Posterior cingulate gyrus (tissue), 11 donors: ENCODE measurements around the gene TOP3A.
A peak's percentile ranks its signal among the peaks of the same experiment; 100 is the strongest.
"Not testable (repeated sequence)": the region's sequence is repeated elsewhere in the genome, so short reads cannot be mapped to it uniquely, and the experiment has no call there.

ENCODE experiments used
- DNase-seq, 10 donors: peaks; one replicate each; pipeline versions ENCODE4 v3.0.0 to v3.0.0-alpha.2; 2020 to 2021; ENCODE audit warnings: mixed read lengths in 3 of 10
- intact Hi-C: fragments of 100-400 bp; cut with DNase I; formaldehyde crosslinking; loops from one replicate; pipeline ENCODE4 v1.15.1; 2023

The TOP3A gene

DNA sequence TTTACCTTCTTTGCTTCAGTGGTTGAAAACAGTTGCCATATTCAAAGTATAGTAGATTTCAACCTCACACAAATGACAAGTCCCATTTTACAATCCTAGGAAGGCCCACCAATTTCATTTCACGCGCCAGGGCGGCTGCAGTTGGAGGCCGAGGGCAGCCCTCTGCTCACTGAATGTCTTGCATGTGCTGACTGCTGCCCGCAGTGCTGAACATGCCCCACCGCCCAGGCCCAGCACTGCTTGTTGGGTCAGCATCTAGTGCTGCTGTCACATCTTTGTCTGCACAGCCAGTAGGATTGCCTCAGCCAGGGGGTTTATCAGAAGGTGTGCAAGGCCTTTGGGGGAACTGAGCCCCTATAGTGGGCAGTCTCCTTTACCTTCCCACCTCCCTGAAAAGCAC lies 11.8 kb upstream of the TOP3A start:
- intact Hi-C loops, result no loop called here
- peak in 1 of 10 donors; percentile 69 for DNase-seq

DNA sequence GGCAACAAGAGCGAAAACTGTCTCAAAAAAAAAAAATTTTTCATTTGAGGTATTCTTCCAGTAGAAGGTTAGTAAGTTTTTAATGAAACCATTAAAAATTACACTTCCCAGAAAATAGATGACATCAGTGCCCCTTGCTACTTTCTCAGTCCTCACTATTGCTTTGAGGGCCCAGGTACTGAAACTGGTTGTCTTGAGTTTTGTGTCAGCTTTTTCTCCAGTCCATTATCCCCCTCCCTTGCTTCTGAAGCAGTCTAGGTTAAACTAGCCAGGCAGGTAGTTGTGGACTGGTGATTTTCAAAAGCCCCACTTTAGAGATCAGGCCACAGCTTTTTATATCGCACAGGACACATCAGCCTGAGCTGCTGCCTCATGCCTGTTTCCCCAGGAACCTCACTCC lies 11.2 kb upstream of the TOP3A start:
- intact Hi-C loops, result no loop called here
- peak in 1 of 10 donors; percentile 2 for DNase-seq

DNA sequence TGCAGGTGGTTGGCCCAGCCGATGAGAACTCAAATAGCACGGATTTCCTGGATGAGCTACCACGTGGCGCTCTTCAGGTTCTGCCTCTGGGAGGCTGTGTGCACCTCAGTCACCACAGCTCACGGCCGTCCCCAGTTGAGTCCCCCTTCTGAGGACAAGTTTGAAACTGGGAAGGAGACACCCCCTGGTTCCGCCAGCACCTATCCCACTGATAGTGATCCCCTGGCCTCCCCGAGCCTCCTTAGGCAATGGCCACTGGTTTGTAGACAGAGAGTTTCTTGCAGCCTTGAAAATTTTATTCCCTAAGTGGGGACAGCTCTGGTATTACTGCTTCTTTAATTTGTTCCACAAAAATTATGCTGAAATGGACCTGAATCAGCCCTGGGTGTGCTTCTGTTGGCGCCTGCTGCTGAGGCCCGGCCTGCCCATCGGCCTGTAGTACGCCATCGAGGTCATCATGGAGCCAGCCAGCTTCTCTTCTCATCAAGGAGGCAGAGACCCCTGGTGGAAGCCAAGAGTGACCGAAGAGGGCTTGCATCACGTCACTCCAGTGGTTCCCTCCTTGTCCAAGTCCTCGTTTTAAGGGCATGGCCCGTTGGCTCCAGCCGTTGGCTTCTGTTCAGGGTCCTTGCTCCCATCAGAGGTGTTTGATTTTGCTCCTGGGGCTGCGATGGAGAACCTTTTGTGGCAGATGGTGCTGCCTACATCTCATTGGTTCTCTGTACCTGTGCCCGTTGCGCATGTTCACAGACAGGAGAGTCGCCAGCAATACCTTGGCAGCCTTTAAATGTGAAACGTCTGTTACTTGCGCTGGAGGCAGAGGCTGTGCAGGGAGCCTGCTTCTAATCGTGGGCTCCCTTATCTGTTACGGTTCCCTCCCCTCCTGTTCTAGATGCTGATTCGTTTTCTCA lies 9.6 kb upstream of the TOP3A start:
- intact Hi-C loops, result no loop called here
- peak in 2 of 10 donors; percentile 77 to 83 for DNase-seq

DNA sequence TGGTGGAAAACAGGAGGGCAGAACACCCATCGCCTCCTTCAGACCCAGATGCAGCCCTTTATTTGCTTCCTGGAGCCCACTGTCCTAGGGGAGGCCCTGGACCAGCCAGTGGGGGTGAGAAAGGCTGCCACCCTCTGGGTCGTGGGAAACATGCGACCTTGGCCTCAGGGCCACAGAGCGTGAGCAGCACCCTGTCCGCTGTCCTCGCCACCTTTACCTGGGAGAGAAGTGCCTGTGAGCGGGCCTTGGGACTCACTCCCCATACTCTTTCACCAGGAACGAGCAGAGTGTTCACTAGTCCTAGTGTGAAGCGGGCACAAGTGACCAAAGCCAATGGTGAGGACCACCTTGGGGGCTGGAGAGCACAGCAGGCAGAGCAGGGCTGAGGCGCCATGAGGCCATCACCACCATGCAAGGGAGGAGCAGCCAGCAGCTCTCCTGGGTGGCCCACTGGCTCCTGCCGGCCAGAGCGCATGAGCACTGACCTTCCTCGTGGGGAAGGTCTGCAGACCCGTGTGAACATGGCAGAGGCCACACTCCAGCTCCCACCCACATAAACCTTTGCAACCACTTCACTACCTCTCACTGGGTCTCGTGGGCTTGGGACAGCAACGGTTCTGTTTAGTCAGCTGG lies 8.8 kb upstream of the TOP3A start:
- intact Hi-C loops, result no loop called here
- peak in 1 of 10 donors; percentile 24 for DNase-seq

DNA sequence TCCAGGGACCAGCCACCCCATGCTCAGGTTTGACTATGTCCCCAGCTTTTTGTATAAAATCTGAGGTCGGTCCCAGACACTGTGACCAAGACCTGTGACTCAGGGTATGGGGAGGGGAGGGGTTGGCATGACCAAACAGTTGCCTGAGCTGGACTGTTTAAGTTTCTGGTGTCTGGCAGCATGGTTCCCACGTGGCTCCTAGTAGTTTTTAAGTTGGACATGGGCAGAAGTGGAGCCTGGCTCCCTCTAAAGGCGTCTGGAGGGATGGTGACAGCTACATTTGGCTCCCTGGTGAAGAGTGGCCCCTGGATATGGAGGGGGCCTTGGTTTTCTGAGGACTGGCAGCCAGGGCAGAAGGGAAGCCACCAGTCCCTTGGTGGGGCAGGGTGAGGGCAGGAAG lies 8.2 kb upstream of the TOP3A start:
- intact Hi-C loops, result no loop called here
- DNase-seq, result peak in 1 of 10 donors; percentile 24

DNA sequence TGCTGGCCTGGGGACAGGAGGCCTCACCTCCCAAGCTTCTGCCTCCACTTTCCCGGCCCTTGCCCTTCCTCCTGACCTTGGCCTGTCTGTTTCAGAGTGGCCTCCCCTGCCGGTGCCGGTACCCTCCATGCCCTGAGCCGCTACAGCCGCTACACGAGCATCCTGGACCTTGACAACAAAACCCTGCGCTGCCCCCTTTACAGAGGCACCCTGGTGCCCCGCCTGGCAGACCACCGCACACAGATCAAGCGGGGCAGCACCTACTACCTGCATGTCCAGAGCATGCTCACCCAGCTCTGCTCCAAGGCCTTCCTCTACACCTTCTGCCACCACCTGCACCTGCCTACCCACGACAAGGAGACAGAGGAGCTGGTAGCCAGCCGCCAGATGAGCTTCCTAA lies 7.7 kb upstream of the TOP3A start:
- intact Hi-C loops, result no loop called here
- DNase-seq, result peak in 1 of 10 donors; percentile 61

DNA sequence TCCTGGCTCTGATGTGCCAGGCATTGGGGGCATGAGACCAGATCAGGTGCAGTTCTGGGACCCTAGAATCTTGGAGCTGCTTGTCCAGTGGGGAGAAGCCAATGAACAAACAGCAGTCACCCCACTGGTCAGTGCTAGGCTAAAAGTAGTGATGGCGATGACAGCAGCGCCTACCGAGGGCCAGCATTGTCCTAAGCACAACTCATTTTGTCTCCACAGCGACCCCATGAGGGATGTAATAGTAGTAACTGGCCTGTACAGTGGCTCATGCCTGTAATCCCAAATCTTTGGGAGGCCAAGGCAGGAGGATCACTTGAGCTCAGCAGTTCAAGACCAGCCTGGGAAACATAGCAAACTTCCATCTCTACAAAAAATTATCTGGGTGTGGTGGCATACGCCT lies 6.5 kb upstream of the TOP3A start:
- peak in 1 of 10 donors; percentile 29 for DNase-seq
- intact Hi-C loops, result no loop called here

DNA sequence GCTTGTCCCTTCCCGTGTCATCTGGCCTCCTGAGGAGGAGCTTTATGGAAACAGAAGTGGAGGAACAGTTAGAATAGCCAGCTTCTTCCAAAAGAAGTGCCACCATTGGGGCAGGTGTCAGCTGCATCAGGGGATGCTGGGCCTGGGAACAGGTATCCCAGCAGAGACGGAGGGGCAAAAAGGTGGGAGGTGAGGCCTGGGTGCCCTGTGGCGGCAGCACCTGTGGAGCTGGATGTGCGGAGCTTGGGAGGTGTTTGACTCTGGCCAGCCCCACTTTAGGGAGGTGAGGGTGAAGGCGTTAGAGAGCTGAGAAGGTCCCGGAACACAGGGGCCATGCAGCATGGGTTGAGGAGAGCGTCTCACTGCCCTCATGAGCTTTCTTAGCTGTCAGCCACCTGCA lies 5.5 kb upstream of the TOP3A start:
- intact Hi-C loops, result no loop called here
- DNase-seq, result no peak

DNA sequence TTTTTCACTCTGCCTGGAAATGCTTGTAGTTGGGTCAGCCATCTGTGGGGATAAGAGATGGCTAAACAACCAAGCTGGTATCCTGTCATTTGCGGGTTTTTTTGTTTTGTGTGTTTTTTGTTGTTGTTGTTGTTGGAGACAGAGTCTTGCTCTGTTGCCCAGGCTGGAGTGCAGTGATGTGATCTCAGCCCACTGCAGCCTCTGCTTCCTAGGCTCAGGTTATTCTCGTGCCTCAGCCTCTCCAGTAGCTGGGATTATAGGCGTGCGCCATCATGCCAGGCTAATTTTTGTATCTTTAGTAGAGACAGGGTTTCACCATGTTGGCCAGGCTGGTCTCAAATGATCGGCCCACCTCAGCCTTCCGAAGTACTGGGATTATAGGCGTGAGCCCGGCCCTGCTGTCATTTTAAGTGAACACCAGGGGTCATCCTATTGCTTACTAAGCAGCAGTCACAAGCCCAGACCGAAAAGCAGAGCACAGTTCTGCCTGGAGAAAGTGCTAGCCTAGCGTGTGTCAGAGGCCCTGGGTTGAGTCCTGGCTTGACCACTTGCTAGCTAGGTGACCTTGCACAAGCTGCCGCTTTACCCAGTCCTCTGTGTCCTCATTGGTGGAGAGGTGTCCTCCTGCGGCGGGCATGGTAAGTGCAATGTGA lies 4.9 kb upstream of the TOP3A start:
- DNase-seq, result peak in 5 of 10 donors; percentile 26 to 86 (median 32)
- intact Hi-C loops, result loop anchor here (5.0 to 10.0 kb wide), 2 partner anchors 43 to 95 kb away; partner anchors contain the start of genes LLGL1 and SHMT1

DNA sequence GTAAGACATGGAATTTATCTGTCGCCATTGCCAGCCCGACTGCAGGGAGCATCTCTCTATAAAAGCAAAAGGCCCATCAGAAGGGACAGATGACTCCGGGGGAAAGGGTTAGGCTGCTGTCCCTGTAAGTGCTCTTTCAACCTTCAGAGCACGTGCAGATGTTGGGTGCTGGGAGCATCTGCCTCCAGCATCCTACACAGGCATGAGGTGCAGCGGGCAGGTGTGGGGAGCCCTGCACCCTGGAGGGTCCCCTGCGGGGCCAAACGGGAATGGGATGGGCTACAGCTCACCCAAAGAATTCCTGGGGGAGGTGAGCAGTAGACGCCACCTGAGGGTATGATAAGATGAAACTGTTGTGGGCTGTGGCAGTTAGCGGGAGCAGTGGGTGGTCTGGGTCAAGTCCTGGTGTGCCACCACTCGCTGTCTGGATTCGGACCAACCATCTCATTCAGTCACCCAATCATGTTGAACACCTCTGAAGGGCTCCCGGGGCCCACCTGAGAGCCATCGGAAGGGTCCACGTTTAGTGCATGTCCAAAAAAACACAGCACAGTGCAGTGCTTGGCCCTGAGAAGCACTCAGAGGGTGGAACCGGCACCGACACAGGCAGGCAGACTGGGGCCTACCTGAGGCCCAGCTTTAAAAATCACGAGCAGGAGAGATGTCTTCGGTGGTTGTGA lies 4.1 kb upstream of the TOP3A start:
- DNase-seq, result peak in 1 of 10 donors; percentile 61
- intact Hi-C loops, result loop anchor here (5.0 to 10.0 kb wide), 2 partner anchors 43 to 94 kb away; partner anchors contain the start of genes LLGL1 and SHMT1

DNA sequence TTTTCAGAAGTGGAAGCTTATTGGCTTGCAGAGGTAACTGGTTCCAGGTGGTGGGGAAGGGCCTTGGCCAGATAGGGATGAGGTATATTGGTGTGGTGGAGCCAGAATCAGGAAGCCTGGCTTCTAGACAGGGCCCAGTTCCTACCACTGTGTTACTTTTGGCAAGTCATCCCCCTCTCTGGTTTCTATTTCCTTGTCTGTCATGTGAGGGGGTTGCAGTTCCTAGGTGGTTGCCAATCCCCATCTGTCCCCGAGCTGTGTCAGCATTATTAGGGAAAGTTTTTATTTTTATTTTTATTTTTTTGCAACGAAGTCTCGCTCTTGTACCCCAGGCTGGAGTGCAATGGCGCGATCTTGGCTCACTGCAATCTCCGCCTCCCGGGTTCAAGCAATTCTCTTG lies 3.3 kb upstream of the TOP3A start:
- DNase-seq, result peak in 1 of 10 donors; percentile 41
- intact Hi-C loops, result loop anchor here (5.0 to 10.0 kb wide), 2 partner anchors 44 to 93 kb away; partner anchors contain the start of genes LLGL1 and SHMT1

DNA sequence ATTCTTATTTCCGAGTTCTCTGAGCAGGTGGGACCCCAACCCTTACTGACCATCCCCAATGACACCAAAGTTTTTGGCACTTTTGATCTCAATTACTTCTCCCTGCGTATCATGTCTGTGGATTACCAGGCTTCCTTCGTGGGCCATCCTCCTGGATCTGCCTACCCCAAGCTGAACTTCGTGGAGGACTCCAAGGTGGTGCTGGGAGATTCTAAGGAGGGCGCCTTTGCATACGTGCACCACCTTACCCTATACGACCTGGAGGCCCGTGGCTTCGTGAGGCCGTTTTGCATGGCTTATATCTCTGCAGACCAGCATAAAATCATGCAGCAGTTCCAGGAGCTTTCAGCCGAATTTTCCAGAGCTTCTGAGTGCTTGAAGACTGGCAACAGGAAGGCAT lies 1.2 kb upstream of the TOP3A start:
- DNase-seq, result peak in 1 of 10 donors; percentile 55
- intact Hi-C loops, result loop anchor here (2.0 to 10.0 kb wide), 3 partner anchors 46 to 91 kb away; partner anchors contain the start of genes LLGL1, MIEF2 and SHMT1

DNA sequence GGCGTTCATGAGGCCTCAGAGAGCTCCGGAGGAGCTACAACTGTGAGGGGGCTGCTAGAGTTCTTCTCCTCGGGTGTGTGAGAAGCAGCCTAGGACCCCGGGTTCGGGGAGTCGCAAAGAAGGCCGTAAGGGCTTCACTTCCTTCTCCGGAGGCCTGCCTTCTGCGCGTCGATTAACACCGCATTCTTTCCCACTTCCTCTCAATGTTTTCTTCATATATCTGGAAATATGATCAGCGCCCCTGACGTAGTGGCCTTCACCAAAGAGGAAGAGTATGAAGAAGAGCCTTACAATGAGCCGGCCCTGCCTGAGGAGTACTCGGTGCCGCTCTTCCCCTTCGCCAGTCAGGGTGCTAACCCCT lies 748 bp upstream of the TOP3A start:
- intact Hi-C loops, result loop anchor here (2.0 to 10.0 kb wide), 3 partner anchors 47 to 91 kb away; partner anchors contain the start of genes LLGL1, MIEF2 and SHMT1
- no peak for DNase-seq

DNA sequence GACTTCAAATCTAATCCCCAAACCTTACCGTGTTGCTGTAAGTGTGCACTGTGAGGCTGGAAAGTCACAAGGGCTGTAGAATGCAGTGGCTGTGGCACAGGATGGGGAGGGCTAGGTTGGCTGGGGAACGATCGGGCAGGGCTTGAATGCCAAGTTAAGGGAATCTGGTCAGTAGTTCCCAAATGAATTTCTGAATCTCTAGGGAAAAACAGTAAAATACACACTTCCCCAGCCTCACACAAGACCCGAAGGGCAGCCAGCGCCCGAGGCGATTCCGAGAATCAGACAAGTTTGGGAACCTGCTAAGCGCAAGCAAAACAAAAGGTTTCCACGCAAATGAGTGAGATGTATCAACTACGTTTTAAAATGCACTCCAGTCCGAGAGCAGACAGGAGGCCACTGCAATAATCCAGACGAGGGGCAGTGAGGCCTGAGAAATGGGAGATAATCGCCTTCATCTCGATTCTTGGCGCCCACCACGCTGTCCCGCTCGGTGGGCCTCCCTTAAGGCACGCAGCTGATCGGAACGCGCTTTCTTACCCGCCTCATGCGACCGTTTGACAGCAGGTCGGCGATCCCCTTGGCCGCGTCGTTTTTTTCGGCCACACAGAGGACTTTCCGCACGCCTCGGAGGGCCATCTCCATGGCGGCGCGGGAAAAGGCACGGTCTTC lies 599 bp downstream of the TOP3A start:
- intact Hi-C loops, result loop anchor here (2.0 to 10.0 kb wide), 2 partner anchors 53 to 89 kb away; partner anchors contain the start of genes LLGL1 and MIEF2
- DNase-seq, result peak in 2 of 10 donors; percentile 74 to 76

DNA sequence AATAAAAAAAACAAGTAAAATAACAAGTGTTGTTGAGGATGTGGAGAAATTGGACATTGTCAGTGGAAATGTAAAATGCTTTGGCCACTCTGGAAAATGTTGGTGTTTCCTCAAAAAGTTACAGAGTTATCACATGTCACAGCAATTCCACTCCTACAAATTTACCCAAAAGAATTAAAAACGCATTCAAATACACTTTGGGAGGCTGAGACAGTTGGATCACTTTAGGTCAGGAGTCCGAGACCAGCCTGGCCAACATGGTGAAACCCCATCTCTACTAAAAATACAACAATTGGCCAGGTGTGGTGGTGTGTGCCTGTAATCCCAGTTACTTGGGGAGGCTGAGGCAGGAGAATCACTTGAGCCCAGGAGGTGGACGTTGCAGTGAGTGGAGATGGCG lies 5.6 kb downstream of the TOP3A start:
- peak in 1 of 10 donors; percentile 9 for DNase-seq
- intact Hi-C loops, result no loop called here

DNA sequence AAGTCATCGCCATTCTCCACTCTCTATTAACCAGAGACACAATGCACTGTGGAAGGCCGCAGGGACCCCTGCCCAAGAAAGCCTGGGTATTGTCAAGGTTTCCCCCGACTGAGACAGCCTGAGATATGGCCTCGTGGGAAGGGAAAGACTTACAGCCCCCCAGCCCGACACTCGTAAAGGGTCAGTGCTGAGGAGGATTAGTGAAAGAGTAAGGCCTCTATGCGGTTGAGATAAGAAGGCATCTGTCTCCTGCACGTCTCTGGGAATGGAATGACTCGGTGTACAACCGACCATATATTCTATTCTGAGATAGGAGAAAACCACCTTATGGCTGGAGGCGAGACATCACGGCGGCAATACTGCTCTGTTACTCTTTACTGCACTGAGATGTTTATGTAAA lies 11.6 kb downstream of the TOP3A start:
- intact Hi-C loops, result not testable (repeated sequence)
- peak in 1 of 10 donors; percentile 15 for DNase-seq

DNA sequence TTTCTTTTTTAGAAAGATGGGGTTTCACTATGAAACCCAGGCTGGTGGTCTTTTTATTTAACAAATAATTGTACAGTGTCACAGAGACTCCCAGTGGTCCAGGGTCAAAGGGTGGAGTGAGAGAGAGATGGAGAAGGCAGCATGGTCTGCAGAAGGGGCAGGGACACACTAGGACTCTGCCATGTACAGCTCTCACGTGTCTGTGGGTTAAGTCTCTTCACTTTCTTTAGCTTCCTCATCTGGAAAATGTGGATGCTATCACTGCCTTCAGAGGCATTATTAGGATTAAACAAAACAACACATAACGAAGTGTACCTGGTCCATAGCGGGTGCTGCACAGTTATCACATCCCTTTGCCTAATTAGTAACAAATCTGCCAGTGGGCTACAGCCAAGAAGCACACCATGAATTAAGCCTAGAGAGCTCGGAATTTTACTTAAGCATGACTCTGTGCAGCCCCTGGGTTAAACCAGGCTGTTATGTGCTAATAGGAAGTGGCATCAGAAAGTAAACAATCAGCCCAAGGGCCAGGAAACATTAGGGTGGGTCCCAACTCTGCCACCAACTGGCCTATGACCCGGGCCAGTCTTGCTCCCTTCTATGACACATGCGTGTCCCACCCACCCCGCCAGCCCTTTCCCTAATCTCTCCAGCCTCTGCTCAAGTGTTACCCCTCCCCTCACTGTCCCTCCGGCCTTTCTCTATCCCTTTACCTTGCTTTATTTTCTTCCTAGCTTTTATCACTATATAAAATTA lies 13.9 kb downstream of the TOP3A start:
- peak in 1 of 10 donors; percentile 8 for DNase-seq

DNA sequence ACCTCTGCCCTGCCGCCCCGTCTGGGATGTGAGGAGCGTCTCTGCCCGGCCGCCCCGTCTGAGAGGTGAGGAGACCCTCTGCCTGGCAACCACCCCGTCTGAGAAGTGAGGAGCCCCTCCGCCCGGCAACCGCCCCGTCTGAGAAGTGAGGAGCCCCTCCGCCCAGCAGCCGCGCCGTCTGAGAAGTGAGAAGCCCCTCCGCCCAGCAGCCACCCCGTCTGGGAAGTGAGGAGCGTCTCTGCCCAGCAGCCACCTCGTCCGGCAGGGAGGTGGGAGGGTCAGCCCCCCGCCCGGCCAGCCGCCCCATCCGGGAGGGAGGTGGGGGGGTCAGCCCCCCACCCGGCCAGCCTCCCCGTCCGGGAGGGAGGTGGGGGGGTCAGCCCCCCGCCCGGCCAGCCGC lies 16.7 kb downstream of the TOP3A start:
- intact Hi-C loops, result not testable (repeated sequence)
- peak in 1 of 10 donors; percentile 53 for DNase-seq

More for the DNA sequence above, 13.9 kb downstream of the TOP3A start:
- intact Hi-C loops, result no loop called here
